ENCODE results near the gene LRRC71.

LRRC71 gene

DNA sequence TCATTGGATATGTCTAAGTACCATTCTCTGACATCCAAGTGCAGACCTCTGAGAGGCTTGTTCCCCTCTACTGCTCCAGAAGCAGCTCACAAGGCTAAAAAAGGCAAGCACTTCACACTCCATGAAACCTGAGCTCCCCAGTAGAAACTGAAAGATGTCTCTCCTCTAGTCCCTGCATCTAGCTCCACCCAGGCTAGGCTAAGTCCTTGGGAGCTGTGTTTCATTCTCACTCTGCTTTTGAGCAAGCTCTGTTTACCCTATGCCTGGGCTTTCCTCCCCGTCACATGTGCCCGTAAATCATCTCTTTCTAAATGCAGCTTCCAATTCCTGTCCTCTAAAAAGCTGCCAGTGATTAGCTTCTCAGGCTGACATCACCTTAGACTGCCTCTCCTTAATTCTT lies 39.0 kb downstream of the LRRC71 start:
- H3K9me3 Mint-ChIP-seq, result no peaks in the 10 kb centered on the region
- peaks cover 7% of the 10 kb centered on the region for H3K36me3 Mint-ChIP-seq (ENCODE audit: low read depth)
- H3K4me1 Mint-ChIP-seq (ENCODE audit: low read depth), result peaks cover 30% of the 10 kb centered on the region
- no peak overlapping the region for H3K27ac Mint-ChIP-seq
- H3K27me3 Mint-ChIP-seq, result no peaks in the 10 kb centered on the region
- H3K4me3 Mint-ChIP-seq, result no peak overlapping the region

DNA sequence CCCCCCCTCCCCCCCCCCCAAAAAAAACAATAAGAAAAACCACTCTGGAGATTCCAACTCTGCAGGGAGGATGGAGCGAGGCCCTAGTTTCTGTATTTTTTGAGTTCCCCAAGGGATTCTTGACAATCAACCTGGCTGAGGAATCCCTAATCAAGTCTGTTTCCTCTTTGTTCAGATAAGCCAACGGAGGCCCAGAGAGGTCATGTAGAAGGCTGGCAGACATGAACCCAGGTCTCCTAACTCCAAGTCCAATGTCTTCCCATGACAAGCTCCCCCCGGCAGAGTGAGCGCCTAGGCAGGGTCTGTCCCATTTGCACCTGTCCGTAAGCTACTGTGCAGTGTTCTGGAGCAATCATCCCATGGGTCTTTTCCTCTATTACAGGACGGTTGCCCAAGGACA lies 39.5 kb downstream of the LRRC71 start:
- Mint-ChIP-seq H3K4me3 (no peak overlapping the region), H3K9me3 (no peaks in the 10 kb centered on the region), H3K27me3 (no peaks in the 10 kb centered on the region), H3K36me3 (ENCODE audit: low read depth) (peaks cover 7% of the 10 kb centered on the region), H3K4me1 (ENCODE audit: low read depth) (peaks cover 31% of the 10 kb centered on the region), H3K27ac (no peak overlapping the region)

DNA sequence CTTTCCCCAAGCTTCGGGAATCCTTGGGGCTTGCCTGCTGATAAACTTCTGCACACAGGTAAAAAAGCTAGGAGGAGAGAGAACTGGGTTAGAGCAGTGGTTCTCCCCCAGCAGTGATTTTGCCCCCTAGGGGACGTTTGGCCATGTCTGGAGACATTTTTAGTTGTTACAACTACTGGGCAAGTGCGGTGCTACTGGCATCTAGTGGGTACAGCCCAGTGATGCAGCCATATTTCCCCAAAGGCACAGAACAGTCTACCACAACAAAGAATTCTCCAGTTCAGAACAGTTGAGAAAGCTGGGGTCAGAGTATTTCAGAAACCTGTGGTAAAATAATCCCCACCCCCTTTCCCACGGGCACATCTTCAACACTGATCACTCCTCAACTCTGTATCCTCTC lies 41.3 kb downstream of the LRRC71 start:
- H3K27ac Mint-ChIP-seq, result no peak overlapping the region
- peaks cover 31% of the 10 kb centered on the region for H3K4me1 Mint-ChIP-seq (ENCODE audit: low read depth)
- no peak overlapping the region for H3K4me3 Mint-ChIP-seq
- H3K36me3 Mint-ChIP-seq (ENCODE audit: low read depth), result no peaks in the 10 kb centered on the region
- H3K9me3 Mint-ChIP-seq, result no peaks in the 10 kb centered on the region
- no peaks in the 10 kb centered on the region for H3K27me3 Mint-ChIP-seq

DNA sequence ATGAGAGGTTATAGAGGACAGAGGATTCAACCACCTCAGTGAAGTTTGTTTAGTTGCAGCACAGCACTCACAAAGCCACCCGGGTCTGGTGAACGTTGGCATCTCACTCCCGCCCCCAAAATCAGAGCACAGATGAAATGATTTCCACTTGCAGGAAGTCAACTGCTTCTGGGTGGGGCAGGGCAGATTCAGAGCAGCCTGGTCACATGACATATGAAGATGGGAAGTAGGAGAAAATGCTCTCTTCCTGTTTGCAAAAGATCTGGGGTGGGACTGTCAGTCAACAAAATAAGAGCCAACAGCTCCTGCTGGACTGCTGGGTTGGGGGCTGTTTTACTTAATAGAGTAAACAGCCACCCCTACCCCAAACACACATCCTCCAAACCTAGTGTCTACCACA lies 43.2 kb downstream of the LRRC71 start:
- peaks cover 4% of the 10 kb centered on the region for H3K27me3 Mint-ChIP-seq
- peak overlapping the region; percentile 67 for H3K27ac Mint-ChIP-seq
- H3K4me3 Mint-ChIP-seq, result peak overlapping the region; percentile 58
- H3K9me3 Mint-ChIP-seq, result no peaks in the 10 kb centered on the region
- no peaks in the 10 kb centered on the region for H3K36me3 Mint-ChIP-seq (ENCODE audit: low read depth)
- H3K4me1 Mint-ChIP-seq (ENCODE audit: low read depth), result peaks cover 31% of the 10 kb centered on the region

DNA sequence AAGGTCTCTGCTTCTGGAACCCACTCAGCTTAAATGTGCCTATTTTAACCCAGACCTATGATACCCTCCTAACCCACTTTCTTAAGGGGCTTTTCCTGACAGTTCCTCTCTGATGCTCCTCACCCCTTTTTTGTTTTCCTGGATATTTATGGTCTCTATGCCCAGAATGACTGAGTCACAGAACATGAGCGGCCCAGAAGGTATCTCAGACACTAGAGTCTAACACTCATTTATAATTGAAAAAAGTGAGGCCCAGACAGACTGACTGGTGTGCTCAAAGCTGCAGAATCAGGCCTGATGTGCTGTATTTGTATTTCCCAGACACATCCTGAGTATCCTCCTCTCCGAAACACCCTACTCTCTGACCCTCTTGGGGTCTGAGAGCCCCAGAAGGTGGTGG lies 44.0 kb downstream of the LRRC71 start:
- Mint-ChIP-seq H3K4me3 (no peak overlapping the region), H3K36me3 (ENCODE audit: low read depth) (no peaks in the 10 kb centered on the region), H3K27me3 (peaks cover 4% of the 10 kb centered on the region), H3K27ac (peak overlapping the region; percentile 18), H3K4me1 (ENCODE audit: low read depth) (peaks cover 29% of the 10 kb centered on the region), H3K9me3 (no peaks in the 10 kb centered on the region)

DNA sequence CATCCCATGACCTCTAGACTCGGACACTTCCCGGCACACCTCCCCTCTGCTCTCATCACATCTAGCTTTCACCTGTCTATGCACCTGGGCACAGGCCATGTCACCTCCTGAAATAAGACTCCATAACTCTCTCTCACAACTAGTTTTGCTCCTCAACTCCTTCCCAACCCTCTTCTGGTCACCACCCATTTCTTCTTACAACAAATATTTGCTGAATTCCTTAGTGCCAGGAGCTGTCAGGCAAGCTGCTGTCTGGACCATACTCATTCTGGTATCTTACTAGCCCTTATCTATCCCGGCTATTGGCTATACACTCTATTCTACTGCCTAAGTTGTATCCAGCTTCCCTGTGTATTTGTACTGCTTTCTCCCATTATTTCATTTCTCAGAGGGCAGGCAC lies 49.1 kb downstream of the LRRC71 start:
- Mint-ChIP-seq H3K4me1 (ENCODE audit: low read depth) (peaks cover under 1% of the 10 kb centered on the region), H3K36me3 (ENCODE audit: low read depth) (no peaks in the 10 kb centered on the region), H3K27ac (no peak overlapping the region), H3K27me3 (peaks cover 4% of the 10 kb centered on the region), H3K9me3 (no peaks in the 10 kb centered on the region), H3K4me3 (no peak overlapping the region)

DNA sequence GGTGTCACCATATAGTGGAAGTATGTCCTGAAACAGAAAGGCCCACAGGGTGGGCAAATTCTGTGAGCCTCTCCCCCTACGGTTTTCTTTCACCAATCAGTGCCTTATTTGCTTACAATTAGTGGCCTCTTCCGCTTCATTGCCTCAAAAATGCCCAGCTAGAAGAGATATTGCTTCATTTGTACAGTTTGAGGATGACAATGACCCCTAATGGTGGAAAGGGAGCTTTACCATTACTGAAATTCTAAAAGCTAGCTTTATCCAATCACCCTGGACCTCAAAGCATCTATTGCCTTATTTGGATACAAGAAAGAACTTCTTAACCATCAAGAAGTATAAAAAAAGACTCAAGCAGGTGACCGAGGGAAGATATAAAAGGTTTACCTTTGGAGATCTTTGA lies 49.6 kb downstream of the LRRC71 start:
- H3K9me3 Mint-ChIP-seq, result no peaks in the 10 kb centered on the region
- no peaks in the 10 kb centered on the region for H3K4me1 Mint-ChIP-seq (ENCODE audit: low read depth)

DNA sequence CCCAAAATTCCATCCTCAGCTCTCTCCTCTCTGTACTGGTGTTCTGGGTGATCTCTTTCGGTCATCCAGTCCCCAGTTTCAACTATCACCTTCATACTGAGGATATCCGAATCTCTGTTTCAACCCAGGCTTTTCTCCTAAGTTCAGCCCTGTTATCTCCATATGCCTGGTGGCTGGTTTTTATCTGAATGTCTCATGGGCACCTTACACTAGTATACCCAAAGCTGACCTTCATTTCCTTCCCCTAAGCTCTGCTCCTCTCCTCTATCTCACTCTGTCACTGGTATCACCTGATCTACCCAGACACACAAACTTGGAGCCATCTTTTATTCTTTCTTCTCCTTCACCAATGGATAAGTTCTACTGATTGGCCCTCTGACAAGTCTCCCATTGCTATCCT lies 53.0 kb downstream of the LRRC71 start:
- Mint-ChIP-seq H3K36me3 (ENCODE audit: low read depth) (no peaks in the 10 kb centered on the region), H3K27me3 (peaks cover 9% of the 10 kb centered on the region), H3K9me3 (no peaks in the 10 kb centered on the region), H3K4me1 (ENCODE audit: low read depth) (no peaks in the 10 kb centered on the region), H3K27ac (no peak overlapping the region), H3K4me3 (no peak overlapping the region)

More for the DNA sequence above, 49.6 kb downstream of the LRRC71 start:
- Mint-ChIP-seq H3K36me3 (ENCODE audit: low read depth) (no peaks in the 10 kb centered on the region), H3K4me3 (no peak overlapping the region), H3K27me3 (peaks cover 4% of the 10 kb centered on the region), H3K27ac (no peak overlapping the region)

DNA sequence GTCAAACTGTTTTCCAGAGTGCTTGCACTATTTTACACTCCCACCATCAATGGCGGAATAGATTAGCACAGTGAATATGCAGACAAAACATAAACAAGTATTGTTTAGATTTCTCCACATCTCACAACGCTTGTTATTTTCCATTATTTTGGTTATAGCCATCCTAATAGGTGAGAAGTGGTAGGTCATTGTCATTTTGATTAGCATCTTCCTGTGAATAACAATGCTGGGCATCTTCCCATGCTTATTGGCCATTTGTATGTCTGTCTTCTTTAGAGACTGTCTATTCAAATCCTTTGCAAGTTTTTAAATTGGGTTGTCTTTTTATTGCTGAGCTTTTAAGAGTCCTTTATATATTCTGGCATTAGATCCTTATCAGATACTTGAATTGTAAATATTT lies 54.7 kb downstream of the LRRC71 start:
- no peak overlapping the region for H3K27ac Mint-ChIP-seq
- no peak overlapping the region for H3K4me3 Mint-ChIP-seq
- no peaks in the 10 kb centered on the region for H3K36me3 Mint-ChIP-seq (ENCODE audit: low read depth)
- peaks cover 12% of the 10 kb centered on the region for H3K27me3 Mint-ChIP-seq
- H3K4me1 Mint-ChIP-seq (ENCODE audit: low read depth), result no peaks in the 10 kb centered on the region
- no peaks in the 10 kb centered on the region for H3K9me3 Mint-ChIP-seq

DNA sequence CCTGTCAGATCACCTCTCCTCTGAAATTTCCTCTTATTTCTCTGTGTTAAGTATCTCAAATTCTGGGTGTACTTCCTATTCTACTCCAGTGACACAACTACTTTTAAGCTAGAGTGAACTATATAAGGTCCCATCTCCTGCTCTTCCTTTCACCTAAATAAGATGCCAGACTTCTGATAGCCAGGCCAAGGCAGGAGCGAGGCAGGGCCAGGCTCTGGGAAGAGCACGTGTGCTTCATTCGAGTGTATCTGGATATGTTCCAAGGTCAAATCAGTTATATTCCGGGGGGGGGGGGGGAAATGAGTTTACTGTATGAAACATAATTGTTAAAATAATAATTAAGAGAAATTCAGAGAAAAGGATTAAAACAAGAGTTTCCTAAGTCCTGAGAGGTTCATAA lies 60.1 kb downstream of the LRRC71 start:
- H3K9me3 Mint-ChIP-seq, result no peaks in the 10 kb centered on the region
- no peaks in the 10 kb centered on the region for H3K36me3 Mint-ChIP-seq (ENCODE audit: low read depth)
- H3K27me3 Mint-ChIP-seq, result peaks cover 24% of the 10 kb centered on the region
- H3K27ac Mint-ChIP-seq, result no peak overlapping the region
- no peaks in the 10 kb centered on the region for H3K4me1 Mint-ChIP-seq (ENCODE audit: low read depth)
- H3K4me3 Mint-ChIP-seq, result no peak overlapping the region

Measured in stimulated activated naive CD8-positive, alpha-beta T cell treated with anti-CD3 and anti-CD28 coated beads, Interleukin-15, Interleukin-2, amounts not matched to agents 100 ng/mL and 50 ng/mL, for 24 hours (primary cell).